ENCODE data around the gene DDX25. TPM values are rescaled to one million over a fixed set of nuclear protein-coding genes. Genes with fewer than 3 reads are reported as not detected.

The DDX25 gene
- total and polyA plus RNA-seq, 2 of the 8 experiments (the other 6 are each of a cell fraction or from before 2014, with no cell fraction given), result 17.6 to 17.9 TPM

DNA sequence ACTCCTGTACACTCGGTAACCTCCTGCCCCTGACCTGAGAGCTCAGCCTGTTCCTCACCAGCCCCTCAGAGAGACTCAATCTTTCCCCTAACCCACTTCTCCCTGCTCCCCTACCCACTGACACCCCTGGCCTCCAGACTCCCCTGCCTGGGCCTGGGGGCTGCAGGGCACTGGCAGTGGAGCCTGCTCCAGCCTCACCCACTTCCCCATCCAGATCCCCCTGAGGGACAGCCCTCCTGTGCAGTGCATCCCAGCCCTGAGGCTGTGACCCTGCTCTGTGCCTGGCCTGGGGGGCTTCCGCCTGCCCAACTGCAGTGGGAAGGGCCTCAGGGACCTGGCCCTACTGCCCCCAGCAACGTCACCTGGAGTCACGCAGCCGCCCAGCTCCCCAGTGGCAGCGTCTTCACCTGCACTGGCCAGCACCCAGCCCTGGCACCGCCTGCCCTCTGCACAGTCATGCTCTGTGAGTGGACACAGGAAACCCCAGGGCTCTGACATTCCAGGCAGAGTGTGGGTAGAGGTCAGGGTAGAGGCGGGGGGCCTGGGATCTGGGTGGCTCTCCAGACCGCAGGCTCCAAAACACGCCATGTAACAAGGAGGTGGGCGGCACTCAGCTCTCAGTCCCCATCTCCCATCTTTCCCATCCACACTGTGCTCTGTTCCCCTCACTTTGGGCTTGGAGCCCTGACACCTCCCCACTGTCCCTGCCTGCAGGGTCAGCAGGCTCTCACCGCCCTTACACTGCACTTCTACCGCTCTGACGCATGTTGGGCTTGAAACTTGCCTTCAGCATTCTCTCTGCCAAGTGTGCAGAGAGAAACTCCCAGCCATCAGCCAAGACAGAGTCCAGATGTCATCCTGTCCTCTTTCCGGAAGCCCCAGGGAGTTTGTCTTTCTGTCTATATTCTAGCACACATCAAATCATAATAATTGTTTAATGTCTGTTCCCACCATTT, 46.7 kb downstream of the DDX25 start (continued):
- TF ChIP-seq, protein P1, sequence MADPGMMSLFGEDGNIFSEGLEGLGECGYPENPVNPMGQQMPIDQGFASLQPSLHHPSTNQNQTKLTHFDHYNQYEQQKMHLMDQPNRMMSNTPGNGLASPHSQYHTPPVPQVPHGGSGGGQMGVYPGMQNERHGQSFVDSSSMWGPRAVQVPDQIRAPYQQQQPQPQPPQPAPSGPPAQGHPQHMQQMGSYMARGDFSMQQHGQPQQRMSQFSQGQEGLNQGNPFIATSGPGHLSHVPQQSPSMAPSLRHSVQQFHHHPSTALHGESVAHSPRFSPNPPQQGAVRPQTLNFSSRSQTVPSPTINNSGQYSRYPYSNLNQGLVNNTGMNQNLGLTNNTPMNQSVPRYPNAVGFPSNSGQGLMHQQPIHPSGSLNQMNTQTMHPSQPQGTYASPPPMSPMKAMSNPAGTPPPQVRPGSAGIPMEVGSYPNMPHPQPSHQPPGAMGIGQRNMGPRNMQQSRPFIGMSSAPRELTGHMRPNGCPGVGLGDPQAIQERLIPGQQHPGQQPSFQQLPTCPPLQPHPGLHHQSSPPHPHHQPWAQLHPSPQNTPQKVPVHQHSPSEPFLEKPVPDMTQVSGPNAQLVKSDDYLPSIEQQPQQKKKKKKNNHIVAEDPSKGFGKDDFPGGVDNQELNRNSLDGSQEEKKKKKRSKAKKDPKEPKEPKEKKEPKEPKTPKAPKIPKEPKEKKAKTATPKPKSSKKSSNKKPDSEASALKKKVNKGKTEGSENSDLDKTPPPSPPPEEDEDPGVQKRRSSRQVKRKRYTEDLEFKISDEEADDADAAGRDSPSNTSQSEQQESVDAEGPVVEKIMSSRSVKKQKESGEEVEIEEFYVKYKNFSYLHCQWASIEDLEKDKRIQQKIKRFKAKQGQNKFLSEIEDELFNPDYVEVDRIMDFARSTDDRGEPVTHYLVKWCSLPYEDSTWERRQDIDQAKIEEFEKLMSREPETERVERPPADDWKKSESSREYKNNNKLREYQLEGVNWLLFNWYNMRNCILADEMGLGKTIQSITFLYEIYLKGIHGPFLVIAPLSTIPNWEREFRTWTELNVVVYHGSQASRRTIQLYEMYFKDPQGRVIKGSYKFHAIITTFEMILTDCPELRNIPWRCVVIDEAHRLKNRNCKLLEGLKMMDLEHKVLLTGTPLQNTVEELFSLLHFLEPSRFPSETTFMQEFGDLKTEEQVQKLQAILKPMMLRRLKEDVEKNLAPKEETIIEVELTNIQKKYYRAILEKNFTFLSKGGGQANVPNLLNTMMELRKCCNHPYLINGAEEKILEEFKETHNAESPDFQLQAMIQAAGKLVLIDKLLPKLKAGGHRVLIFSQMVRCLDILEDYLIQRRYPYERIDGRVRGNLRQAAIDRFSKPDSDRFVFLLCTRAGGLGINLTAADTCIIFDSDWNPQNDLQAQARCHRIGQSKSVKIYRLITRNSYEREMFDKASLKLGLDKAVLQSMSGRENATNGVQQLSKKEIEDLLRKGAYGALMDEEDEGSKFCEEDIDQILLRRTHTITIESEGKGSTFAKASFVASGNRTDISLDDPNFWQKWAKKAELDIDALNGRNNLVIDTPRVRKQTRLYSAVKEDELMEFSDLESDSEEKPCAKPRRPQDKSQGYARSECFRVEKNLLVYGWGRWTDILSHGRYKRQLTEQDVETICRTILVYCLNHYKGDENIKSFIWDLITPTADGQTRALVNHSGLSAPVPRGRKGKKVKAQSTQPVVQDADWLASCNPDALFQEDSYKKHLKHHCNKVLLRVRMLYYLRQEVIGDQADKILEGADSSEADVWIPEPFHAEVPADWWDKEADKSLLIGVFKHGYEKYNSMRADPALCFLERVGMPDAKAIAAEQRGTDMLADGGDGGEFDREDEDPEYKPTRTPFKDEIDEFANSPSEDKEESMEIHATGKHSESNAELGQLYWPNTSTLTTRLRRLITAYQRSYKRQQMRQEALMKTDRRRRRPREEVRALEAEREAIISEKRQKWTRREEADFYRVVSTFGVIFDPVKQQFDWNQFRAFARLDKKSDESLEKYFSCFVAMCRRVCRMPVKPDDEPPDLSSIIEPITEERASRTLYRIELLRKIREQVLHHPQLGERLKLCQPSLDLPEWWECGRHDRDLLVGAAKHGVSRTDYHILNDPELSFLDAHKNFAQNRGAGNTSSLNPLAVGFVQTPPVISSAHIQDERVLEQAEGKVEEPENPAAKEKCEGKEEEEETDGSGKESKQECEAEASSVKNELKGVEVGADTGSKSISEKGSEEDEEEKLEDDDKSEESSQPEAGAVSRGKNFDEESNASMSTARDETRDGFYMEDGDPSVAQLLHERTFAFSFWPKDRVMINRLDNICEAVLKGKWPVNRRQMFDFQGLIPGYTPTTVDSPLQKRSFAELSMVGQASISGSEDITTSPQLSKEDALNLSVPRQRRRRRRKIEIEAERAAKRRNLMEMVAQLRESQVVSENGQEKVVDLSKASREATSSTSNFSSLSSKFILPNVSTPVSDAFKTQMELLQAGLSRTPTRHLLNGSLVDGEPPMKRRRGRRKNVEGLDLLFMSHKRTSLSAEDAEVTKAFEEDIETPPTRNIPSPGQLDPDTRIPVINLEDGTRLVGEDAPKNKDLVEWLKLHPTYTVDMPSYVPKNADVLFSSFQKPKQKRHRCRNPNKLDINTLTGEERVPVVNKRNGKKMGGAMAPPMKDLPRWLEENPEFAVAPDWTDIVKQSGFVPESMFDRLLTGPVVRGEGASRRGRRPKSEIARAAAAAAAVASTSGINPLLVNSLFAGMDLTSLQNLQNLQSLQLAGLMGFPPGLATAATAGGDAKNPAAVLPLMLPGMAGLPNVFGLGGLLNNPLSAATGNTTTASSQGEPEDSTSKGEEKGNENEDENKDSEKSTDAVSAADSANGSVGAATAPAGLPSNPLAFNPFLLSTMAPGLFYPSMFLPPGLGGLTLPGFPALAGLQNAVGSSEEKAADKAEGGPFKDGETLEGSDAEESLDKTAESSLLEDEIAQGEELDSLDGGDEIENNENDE (IDR thresholded peaks at IDR 0.05; ENCODE audit: insufficient replicate concordance, low read length), result no peak
- TF ChIP-seq, protein P2, sequence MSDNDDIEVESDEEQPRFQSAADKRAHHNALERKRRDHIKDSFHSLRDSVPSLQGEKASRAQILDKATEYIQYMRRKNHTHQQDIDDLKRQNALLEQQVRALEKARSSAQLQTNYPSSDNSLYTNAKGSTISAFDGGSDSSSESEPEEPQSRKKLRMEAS (IDR thresholded peaks at IDR 0.05), result no peak
